HG02981 (cell line): Measurements from ENCODE around the gene WDR72.
"Not testable (repeated sequence)": the region's sequence is repeated elsewhere in the genome, so short reads cannot be mapped to it uniquely, and the experiment has no call there.

Experiments
- ATAC-seq: cut with Tn5 transposase; IDR thresholded peaks from one replicate; pipeline ENCODE4 v1.9.1; 2021; ENCODE audit warnings: mild to moderate bottlenecking, moderate library complexity; ENCODE audit not compliant: unreplicated experiment

WDR72 gene

DNA sequence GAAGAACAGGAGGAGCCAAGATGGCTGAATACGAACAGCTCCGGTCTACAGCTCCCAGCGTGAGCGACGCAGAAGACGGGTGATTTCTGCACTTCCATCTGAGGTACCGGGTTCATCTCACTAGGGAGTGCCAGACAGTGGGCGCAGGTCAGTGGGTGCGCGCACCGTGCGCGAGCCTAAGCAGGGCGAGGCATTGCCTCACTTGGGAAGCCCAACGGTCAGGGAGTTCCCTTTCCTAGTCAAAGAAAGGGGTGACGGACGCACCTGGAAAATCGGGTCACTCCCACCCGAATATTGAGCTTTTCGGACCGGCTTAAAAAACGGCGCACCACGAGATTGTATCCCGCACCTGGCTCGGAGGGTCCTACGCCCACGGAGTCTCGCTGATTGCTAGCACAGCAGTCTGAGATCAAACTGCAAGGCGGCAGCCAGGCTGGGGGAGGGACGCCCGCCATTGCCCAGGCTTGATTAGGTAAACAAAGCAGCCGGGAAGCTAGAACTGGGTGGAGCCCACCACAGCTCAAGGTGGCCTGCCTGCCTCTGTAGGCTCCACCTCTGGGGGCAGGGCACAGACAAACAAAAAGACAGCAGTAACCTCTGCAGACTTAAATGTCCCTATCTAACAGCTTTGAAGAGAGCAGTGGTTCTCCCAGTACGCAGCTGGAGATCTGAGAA is 218.7 kb downstream of the WDR72 start:
- not testable (repeated sequence) for ATAC-seq

DNA sequence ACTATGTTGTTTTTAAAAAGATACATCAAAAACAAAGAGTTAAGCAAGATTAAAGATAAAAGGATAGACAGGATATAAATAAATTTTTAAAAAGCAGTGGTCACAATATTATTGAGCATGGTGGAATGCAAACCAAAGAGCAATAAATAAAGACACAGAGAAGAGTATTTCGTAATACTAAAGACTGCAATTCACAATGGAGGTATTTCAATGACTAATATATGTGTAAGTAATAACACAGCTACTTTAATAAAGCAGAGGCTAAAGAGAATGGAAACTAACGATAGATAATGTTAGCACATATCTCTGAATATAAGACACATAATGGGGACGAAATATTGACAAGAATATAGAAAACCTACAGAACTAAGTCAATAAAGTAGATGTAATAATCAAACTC is 219.6 kb downstream of the WDR72 start:
- no peak for ATAC-seq

DNA sequence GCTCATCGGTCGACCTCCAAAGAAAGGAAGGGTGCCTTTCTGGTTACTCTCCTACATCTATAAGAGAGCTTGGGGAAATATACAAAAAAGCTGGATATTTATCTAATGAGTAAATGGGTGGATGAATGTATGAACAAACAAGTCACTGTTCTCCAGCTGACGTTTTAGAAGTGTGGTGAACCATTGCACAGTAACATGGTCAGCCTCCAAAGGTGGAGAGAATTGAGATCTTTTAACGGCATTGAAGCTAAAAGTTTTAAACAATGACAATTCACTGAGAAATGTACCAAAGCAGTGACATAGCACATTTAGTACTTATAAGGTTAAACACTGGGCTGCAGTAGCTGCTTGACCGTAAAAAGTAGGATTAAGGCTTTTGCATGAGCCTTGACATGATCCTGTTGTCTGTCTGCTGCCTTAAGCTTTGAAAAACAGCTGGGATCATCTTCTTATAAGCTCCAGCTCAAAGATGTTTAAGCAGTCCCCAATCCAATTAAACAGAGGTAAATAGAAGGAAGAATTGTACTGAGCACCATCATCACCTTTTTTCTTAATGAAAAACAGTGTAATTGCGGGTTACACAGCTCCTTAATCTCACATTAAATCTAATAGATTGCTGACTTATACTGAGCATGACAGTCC is 222.9 kb downstream of the WDR72 start:
- no peak for ATAC-seq

DNA sequence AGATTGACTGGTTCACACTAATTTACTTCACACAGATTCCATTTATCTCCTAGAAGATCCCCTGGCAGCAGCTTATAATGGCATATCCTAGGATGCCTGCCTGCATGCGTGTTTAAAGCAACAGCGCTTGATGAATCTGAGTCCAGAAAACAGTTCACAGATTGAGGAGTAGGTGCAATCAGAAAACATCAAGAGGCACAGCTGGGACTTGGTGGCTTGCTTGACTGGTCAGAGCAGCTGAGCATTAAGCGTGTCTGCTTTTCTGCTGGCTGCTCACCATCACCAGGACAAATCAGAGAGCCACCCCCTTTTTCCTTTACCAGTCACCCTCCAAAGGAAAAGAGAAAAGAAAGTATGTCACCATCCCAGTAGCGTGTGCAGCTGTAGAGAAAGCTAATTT is 223.6 kb downstream of the WDR72 start:
- no peak for ATAC-seq

DNA sequence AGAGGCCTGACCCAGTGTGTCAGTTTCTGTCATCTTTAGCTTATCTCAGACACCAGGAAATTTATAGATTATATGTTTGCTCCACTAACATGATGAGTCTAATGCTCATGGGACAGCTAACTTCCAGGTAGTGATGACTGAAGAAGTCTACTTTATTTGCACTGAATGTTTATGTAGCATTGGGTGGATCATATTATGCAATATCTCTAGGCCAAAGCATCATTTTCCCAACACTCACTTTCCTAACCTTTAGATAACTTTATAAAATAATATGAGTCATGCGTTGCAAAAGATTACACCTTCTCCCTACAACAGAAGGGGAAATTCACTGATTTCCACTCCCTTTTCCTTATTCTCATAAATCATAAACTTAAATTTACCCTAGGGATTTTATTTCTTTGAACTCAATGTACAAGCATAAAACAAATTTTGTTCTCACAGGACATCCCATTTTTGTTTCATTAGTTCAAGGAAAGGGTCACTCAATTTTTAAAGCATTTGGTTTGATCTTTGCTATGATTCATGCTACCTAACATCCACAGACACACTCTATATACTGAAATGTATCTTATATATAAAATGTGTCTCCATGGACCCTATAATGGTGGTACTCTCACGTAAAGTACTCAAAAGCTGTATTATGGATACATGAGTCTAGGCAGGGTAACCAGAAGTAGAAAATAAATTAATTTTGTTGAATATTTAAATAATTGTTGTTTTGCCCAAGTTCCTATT is 225.2 kb downstream of the WDR72 start:
- ATAC-seq, result no peak

DNA sequence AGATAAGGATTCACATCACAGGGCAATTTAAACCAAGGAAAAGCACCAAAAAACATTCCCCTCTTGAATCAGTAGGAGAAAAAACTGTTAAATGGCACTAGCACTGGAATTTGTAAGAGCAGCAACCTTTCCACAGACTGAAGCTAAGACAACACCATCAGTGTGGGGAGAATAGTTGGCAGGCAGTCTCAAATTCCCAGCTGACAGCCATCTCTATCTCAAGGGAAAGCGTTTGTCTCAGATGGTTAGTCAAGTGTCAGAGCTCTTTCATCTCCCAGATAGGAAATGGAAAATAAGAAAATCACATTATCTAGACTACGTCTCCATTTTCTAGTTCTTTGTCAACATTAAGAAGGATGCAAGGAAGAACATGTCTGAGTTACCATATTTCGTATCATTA is 228.7 kb downstream of the WDR72 start:
- ATAC-seq, result no peak

DNA sequence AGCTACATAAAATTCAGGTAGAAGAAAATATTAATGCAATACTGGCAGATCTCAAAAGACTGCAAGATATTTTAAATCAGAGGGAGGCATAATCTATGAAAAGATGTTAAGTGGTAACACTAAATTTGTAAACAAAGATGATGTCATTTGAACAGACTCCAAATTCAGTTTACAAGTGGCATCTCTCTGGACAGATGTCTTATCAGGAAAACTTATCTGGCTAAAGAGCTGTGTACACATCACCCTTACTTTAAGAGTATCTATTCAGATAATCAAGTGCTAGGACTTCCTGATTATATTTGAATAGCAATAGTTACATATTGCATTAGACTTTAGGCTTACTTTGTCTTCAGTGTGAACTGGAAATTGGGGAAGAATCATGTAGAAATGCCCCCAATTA is 231.5 kb downstream of the WDR72 start:
- no peak for ATAC-seq

DNA sequence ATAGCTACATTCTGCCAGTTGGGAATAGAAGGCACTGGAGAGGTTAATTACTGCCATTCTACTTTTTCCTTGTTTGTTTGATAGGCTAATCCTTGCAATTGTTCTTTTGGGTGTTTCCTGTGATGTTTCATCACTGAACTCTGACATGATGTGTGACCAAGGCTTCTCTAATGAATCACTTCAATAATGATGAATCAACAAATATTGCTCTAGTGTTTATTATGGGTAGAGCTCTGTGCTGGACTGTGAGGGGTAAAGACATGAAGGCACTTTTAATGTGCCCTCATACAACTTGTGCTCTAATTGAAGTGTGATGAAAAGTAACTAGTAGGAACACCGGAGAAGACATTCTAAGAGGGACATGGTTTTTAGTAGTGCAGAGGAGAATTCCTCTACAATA is 233.6 kb downstream of the WDR72 start:
- no peak for ATAC-seq

DNA sequence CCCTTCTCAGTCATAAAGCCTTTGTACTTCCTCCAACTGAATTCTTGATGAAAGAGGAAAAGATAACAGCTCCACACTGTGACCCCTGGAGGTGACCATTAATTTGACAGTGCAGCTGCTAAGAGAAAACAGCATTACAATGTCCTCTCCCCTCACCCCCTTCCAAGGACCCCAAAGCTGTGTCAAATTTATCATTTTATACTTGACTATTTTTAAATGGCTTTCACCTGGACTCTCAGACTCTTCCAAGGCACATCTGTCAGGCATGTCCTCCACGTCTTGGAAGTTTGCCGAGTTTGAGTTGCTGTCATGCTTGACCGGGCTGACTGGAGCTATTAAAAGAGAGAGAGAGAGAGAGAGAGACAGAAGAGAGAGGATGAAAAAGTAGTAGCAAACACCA is 236.5 kb downstream of the WDR72 start:
- no peak for ATAC-seq

DNA sequence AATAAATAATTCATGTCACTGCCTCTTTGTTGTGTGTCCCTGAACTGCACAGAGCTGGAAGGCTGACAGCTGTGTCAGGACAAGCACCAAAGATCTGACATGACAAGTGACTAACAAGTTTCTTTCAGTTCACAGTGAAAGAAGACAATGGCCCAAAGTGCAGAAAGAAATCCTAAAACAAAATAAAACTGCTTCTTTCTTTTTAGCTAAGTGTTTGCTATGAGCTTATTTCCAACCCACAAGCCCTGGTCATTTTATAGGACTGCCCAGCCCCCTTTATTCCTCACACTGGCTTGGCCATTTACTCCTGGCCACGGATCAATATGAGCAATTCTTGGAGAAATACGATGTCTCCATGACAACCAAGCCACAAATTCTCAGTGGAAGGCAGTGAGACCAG is 238.5 kb downstream of the WDR72 start:
- no peak for ATAC-seq

DNA sequence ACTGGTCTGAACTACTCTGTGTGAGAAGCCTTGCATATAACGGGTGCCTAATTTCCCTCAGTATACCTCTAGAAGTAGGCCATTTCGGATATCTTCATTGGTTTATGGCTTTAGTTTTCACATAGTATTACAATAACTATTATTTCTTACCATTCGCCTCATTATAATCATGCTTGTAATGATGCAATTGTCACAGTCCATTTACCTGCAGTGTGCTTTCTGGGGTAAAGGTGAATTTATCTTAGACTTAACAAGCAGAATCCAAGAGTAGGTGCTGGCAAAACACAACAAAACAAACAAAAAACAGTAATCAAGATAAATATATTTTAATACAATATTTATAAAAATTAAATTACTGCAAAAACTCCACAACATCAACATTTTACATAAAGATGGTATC is 246.0 kb downstream of the WDR72 start:
- no peak for ATAC-seq

DNA sequence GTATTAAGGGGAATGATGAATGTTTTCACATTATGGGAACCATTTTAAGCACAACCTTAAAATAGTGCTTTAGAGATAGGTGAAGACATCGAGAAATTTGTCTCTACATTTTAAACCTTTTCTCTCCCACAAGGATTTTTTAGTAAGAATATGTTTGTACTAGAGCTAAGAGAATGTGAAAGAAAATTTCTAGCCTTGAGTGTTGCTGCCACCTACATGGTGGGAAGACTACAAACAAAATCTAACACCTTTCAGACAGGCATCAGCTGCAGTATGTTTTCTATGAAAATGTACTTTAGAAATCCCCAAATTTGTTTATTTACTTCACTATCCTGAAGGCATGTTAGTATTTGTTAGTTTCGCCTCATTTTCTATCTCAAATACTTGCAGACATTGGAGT is 247.4 kb downstream of the WDR72 start:
- no peak for ATAC-seq

DNA sequence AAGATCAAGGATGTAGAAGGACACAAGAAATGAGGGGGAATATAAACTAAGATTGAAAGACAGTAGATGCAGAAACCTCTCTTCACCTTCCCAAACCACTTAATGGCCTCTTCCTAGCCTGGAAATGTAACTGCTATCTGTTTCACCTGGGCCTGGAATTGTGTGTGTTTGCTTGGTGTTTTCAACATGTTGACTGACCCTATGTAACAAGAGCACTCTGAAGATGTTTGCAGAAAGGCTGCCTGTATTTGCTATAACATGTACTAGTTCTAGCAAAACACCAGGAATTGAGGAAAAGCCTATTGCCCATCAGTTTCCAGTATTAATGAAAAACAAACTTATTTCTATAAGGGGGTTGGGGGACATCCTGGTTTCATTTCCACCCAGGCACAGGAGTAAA is 248.3 kb downstream of the WDR72 start:
- ATAC-seq, result no peak

DNA sequence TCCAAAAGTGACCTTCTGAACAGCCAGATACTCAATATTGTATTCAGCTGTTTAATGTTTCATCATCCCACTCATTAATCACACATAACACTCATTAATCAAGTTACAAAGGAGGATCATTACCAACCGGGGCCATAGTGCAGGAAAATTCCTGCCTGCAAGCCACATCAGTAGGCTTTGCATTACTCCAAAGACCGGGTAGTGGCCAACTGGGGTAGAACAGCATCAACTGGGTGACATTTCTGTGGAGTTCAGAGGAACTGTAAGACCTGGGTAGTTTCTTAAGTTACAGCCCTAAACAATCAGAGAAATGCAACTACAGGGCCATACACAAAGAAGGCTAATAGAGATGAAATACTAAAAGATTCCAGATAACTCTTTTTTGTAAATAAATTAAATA is 253.1 kb downstream of the WDR72 start:
- no peak for ATAC-seq

DNA sequence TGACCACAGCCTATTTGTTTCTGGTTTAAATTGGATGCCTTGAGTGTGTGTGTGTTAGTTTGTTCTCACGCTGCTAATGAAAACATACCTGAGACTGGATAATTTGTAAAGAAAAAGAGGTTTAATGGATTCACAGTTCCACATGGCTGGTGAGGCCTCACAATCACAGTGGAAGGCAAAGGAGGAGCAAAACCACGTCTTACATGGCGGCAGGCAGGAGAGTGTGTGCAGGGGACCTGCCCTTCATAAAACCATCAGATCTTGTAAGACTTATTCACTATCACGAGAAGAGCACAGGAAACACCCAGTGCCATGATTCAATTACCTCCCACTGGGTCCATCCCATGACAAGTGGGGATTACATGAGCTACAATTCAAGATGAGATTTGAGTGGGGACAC is 260.5 kb downstream of the WDR72 start:
- no peak for ATAC-seq

DNA sequence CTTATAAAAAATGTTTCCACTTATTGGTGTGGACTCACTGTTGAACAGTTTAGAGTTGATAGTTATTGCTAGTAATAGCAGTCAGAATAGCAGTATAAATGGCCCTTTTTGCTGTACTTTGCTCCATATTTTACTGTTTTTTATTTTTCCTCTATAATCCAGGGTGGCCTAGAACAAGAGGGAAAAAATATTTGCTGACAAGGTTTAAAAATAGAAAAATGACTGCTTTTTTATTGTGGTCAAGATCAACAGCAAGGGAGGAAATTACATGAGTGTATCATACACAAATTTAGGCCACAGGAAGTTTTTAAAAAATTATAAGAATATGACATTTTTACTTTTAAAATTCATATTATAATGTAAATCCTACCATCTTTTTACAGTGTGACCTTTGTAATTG is 269.1 kb downstream of the WDR72 start:
- no peak for ATAC-seq

DNA sequence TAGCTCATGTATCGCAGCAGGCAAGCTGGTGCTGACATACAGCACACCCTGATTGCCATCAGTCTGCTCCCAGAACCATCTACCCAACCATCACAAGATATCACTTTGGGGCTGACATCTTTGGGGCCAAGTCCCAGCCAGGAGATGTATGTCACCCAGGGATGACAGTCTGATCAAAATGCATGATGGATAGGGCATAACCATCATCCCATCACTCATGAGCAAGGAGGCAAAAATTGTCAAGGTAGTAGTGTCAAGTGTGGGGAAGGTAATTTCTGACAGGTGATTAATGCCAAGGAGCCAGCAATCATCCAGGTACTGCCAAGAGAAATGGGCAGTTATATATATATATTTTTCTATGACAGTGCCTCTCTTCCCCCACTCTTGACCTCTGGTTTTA is 277.4 kb downstream of the WDR72 start:
- no peak for ATAC-seq

DNA sequence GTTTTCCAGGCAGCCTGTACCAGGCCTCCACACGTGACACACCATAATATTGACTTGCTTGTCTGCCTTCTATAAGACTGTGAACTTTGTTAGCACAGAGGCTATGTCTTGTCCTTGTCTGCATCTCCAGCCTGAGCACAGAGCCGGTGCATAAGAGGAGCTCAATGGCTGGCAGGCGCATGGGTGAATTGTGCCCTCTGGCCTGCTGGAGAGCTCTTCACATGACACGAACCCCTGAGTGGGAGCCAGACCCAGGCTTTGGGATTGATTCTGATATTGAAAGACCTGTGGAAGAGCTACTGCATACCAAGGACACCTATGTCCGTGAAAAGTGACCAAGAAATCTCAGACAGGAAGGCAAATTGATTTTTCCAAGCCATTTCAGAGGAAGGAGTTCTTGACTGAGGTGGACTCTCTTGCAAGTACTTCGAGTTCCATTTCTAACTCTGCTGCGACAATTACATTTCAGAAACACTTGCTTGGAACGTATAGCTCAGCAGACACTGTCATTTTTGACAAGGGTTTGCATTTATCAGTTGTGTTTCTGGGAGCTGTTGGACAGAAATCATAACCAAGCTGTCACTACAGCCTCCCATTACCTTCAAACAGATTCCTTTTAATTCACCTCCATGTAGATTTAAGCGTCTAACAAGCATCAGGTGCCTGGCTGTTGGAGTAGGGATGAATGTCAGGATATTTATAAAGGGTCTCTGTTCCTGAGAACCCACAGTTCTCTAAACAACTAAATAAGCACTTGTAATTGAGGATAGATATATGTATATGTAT is 281.3 kb downstream of the WDR72 start:
- no peak for ATAC-seq

DNA sequence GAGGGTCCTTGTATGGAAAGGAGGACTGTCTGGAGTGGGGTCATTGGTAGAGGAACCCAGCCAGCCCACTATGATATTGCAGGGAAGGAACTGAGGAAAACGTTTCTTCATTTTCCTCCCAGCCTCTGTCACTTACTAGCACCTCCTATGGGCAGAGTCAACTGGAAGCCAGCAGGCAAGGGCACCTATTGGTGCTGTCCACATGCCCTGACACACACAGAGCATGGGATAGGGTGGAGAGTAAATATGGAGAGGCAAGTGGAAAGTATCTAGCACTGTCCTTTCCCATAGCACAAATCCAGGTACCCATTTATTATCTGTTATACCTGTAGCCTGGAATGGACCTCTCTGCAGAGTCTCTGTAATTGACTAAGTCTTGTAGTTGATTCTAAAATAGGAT is 285.6 kb downstream of the WDR72 start:
- ATAC-seq, result no peak

DNA sequence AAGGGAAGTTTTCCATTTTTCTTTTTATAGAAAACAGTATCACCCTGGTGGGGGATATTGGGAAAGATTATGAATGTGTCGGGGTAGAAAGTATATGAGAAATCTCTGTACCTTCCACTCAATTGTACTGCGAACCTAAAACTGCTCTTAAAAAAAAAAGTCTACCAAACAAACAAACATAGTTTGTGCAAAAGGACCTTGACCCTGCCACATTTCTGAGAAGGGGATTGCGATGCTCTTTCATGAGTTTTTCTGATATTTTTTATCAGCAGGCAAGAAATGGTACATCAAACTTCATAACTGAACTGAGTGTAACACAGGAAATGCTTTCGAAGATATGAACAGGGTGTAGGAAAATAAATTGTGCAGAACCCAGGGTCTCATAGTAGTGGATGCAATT is 286.0 kb downstream of the WDR72 start:
- ATAC-seq, result no peak

DNA sequence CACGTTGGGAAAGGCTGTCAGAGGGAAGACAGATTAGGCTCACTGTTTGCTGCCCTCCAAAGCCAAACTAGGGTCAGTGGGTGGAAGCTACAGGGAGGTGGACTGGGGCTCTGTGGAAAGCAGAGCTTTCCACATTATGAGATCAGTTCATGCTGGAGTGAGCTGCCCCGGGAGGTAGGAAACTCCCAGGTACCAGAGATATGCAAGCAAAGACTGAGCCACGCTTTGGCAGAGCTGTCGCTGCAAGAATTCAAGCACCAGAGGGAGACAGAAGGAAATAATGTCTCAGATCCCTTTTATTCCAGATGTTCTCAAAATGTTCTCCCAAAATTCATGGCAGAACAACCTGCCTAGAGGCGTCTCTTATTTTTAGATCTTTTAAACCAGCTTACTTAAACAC is 286.6 kb downstream of the WDR72 start:
- ATAC-seq, result no peak

DNA sequence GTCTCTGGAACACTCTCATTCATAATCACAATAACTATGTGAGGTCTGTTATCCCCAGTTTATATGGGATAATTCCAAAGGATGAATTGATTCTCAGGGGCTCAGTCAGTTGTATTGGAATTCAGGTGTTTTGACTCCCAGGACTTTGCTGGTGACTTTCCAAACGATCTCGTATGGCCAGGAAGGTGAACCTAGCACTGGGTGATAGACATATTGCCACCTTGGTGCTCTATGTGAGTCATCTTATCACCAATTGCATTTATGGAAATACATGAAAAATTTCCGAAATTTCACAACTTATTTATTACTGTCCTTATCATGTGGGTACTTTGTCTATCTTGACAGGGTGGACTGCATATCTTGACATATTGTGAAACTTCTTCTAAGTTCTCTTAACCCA is 287.3 kb downstream of the WDR72 start:
- ATAC-seq, result no peak
